DOHH2 (cell line): ENCODE data around the gene ANKRD6.

Experiments
- H3F3A ChIP-seq: fragments of 200-600 bp; sonication (generic), shearing (Covaris generic); 2 replicates; pipeline ENCODE4 v1.6.0; 2016; ENCODE audit warnings: antibody characterized with exemption, mild to moderate bottlenecking; ENCODE audit not compliant: control insufficient read depth, insufficient read depth
- H3K27ac ChIP-seq: fragments of 200-600 bp; sonication (generic); 2 replicates; pipeline ENCODE4 v1.5.1; 2014; ENCODE audit warnings: low read depth, mild to moderate bottlenecking, low read length, moderate library complexity
- H3K27me3 ChIP-seq: fragments of 200-600 bp; sonication (generic); 2 replicates; pipeline ENCODE4 v1.6.1; 2014; ENCODE audit warnings: mild to moderate bottlenecking, low read length, mixed read lengths; ENCODE audit not compliant: control insufficient read depth
- H3K36me3 ChIP-seq: fragments of 200-600 bp; sonication (generic); 2 replicates; pipeline ENCODE4 v1.6.1; 2014; ENCODE audit warnings: mild to moderate bottlenecking, low read length, moderate library complexity, mixed read lengths; ENCODE audit not compliant: control insufficient read depth
- H3K4me1 ChIP-seq: fragments of 200-600 bp; sonication (generic); 2 replicates; pipeline ENCODE4 v1.6.1; 2014; ENCODE audit warnings: mild to moderate bottlenecking, low read length, mixed read lengths; ENCODE audit not compliant: control insufficient read depth
- H3K4me2 ChIP-seq: fragments of 200-600 bp; sonication (generic); 2 replicates; pipeline ENCODE4 v1.6.0; 2014; ENCODE audit warnings: mild to moderate bottlenecking, low read length, moderate library complexity
- H3K4me3 ChIP-seq: fragments of 200-600 bp; sonication (generic); 2 replicates; pipeline ENCODE4 v1.5.1; 2014; ENCODE audit warnings: mild to moderate bottlenecking, low read length, mixed read lengths
- H3K79me2 ChIP-seq: fragments of 200-600 bp; sonication (generic); 2 replicates; pipeline ENCODE4 v1.6.1; 2014; ENCODE audit warnings: mild to moderate bottlenecking, low read length, mixed read lengths; ENCODE audit not compliant: control insufficient read depth
- H3K9me2 ChIP-seq: fragments of 200-600 bp; sonication (generic); replicated peaks from 2 replicates; pipeline ENCODE4 v1.6.1; 2014; ENCODE audit warnings: mild to moderate bottlenecking, low read length, mixed read lengths; ENCODE audit not compliant: control insufficient read depth
- H3K9me3 ChIP-seq: fragments of 200-600 bp; sonication (generic); 2 replicates; pipeline ENCODE4 v1.6.1; 2014; ENCODE audit warnings: antibody characterized with exemption, low read length, mixed read lengths; ENCODE audit not compliant: control insufficient read depth, insufficient read depth
- H4K20me1 ChIP-seq: fragments of 200-600 bp; sonication (generic); 2 replicates; pipeline ENCODE4 v1.6.0; 2014; ENCODE audit warnings: low read depth, mild to moderate bottlenecking, antibody characterized with exemption, low read length, moderate library complexity; ENCODE audit not compliant: control insufficient read depth, insufficient read depth
- EZH2phosphoT487 ChIP-seq: fragments of 200-600 bp; sonication (generic); IDR thresholded peaks from 2 replicates; pipeline ENCODE4 v1.6.1; 2017; ENCODE audit warnings: borderline replicate concordance, mild to moderate bottlenecking, antibody characterized with exemption, low read length, moderate library complexity, mixed read lengths
- TF ChIP-seq, protein P1 (sequence below): fragments of 200-600 bp; sonication (generic); IDR thresholded peaks from one replicate; pipeline ENCODE4 v1.5.1; 2014; ENCODE audit warnings: antibody characterized with exemption, mild to moderate bottlenecking, low read depth, low read length; ENCODE audit not compliant: poor library complexity, severe bottlenecking

The ANKRD6 gene

DNA sequence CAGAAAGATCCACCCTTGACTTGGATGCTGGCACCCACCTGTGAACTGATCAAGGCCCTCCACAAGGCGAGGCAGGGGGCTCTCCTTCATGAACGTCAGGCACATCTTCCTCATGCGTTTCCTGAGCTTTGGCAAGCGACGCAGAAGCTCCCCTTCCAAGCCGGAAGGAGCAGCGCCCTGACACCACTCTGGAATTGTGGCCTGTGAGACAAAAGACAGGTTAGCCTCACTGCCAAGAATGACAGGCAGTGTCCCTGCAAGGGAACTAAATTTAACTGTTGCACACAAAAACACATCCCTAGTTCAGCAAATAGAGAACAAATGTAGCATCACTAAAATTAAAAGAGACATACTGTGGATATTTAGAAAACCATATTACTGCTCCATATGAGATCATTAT, 247.6 kb downstream of the ANKRD6 start:
- no peaks in the 10 kb centered on the region for H3K9me3 ChIP-seq
- no peak overlapping the region for H3K4me2 ChIP-seq
- H3F3A ChIP-seq = no peaks in the 10 kb centered on the region
- no peaks in the 10 kb centered on the region for H3K79me2 ChIP-seq
- TF ChIP-seq, protein P1, sequence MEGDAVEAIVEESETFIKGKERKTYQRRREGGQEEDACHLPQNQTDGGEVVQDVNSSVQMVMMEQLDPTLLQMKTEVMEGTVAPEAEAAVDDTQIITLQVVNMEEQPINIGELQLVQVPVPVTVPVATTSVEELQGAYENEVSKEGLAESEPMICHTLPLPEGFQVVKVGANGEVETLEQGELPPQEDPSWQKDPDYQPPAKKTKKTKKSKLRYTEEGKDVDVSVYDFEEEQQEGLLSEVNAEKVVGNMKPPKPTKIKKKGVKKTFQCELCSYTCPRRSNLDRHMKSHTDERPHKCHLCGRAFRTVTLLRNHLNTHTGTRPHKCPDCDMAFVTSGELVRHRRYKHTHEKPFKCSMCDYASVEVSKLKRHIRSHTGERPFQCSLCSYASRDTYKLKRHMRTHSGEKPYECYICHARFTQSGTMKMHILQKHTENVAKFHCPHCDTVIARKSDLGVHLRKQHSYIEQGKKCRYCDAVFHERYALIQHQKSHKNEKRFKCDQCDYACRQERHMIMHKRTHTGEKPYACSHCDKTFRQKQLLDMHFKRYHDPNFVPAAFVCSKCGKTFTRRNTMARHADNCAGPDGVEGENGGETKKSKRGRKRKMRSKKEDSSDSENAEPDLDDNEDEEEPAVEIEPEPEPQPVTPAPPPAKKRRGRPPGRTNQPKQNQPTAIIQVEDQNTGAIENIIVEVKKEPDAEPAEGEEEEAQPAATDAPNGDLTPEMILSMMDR = no peak
- TF ChIP-seq EZH2phosphoT487 = no peak
- H3K36me3 ChIP-seq = peaks cover 88% of the 10 kb centered on the region
- H3K27me3 ChIP-seq = no peaks in the 10 kb centered on the region
- no peak overlapping the region for H3K4me3 ChIP-seq
- H3K27ac ChIP-seq = no peak overlapping the region
- no peaks in the 10 kb centered on the region for H4K20me1 ChIP-seq
- H3K9me2 ChIP-seq = no peaks in the 10 kb centered on the region
- H3K4me1 ChIP-seq = no peaks in the 10 kb centered on the region

- Histone ChIP-seq H4K20me1 (no peaks in the 10 kb centered on the region), H3K4me1 (no peaks in the 10 kb centered on the region), H3K27me3 (no peaks in the 10 kb centered on the region), H3K9me2 (no peaks in the 10 kb centered on the region), H3K4me2 (no peak overlapping the region), H3K9me3 (no peaks in the 10 kb centered on the region), H3K36me3 (peaks cover 87% of the 10 kb centered on the region), H3K79me2 (no peaks in the 10 kb centered on the region), H3F3A (no peaks in the 10 kb centered on the region), H3K4me3 (no peak overlapping the region), H3K27ac (no peak overlapping the region)
- TF ChIP-seq, protein P1 = no peak
- no peak for TF ChIP-seq EZH2phosphoT487
Observed at GRCh38 chr6:89681983-89682564, 249.1 kb downstream of the ANKRD6 start.

DNA sequence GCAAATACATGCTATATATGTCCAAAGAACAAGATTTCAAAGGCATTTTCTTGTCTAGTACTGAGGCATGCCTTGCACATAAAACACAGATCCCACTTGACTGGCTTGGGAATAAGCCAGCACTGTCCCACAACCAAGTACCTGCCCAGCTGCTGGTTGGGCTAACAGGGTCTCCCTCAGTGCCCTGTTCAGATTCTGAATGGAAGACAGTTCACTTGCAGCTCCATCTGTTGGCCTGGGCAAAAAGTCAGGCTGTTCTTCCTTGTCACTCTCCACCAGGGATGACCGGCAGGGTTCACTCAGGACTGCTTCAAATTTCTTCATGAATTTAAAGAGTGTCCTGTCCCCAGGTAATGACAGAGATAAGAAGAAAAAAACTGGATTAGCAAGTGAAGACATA, 250.0 kb downstream of the ANKRD6 start:
- Histone ChIP-seq H3K4me3 (no peak overlapping the region), H3K9me2 (no peaks in the 10 kb centered on the region), H3K9me3 (no peaks in the 10 kb centered on the region), H3K27me3 (no peaks in the 10 kb centered on the region), H3K27ac (no peak overlapping the region), H3K79me2 (no peaks in the 10 kb centered on the region), H3F3A (no peaks in the 10 kb centered on the region), H3K36me3 (peaks cover 89% of the 10 kb centered on the region), H3K4me1 (no peaks in the 10 kb centered on the region), H4K20me1 (no peaks in the 10 kb centered on the region), H3K4me2 (no peak overlapping the region)
- TF ChIP-seq, protein P1 = no peak
- TF ChIP-seq EZH2phosphoT487 = no peak
